Measurements from ENCODE around the gene HSF5.

- TF ChIP-seq POLR2AphosphoS5 (IDR thresholded peaks at IDR 0.05), result no peak
- no peak for TF ChIP-seq CTCF (IDR thresholded peaks at IDR 0.05 in 8 of 11, conservative IDR thresholded peaks at IDR 0.05 in 3 of 11)
- no peak for TF ChIP-seq POLR2A (IDR thresholded peaks at IDR 0.05)
Measured at GRCh38 chr17:58498177-58498828, 10.1 kb upstream of the HSF5 start.

Measured in spleen (tissue), 7 donors.